ENCODE data around the gene EPHX1.

Gene EPHX1

DNA sequence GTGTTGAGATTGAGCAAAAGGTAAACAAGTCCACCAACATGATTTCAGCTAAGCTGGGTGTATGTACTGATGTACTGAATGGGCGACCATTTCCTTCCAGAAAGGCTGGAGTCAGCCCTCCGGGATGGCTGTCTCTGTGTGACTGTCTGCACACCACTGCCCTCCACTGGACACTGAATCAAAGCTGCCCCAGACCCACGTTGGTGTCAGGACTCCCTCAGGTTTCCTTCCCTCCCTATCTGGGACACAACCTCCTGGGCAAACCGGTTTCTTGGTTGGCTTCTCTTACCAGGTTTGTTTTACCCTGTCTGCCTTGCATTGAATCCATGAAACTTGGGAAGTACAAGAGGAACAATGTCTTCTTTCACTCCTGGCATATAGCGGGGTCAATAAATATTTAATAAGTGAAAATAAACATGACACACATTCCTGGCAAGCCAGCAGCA, 37.6 kb upstream of the EPHX1 start:
- TF ChIP-seq, protein P1, sequence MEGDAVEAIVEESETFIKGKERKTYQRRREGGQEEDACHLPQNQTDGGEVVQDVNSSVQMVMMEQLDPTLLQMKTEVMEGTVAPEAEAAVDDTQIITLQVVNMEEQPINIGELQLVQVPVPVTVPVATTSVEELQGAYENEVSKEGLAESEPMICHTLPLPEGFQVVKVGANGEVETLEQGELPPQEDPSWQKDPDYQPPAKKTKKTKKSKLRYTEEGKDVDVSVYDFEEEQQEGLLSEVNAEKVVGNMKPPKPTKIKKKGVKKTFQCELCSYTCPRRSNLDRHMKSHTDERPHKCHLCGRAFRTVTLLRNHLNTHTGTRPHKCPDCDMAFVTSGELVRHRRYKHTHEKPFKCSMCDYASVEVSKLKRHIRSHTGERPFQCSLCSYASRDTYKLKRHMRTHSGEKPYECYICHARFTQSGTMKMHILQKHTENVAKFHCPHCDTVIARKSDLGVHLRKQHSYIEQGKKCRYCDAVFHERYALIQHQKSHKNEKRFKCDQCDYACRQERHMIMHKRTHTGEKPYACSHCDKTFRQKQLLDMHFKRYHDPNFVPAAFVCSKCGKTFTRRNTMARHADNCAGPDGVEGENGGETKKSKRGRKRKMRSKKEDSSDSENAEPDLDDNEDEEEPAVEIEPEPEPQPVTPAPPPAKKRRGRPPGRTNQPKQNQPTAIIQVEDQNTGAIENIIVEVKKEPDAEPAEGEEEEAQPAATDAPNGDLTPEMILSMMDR (IDR thresholded peaks at IDR 0.05; ENCODE audit: insufficient read depth, missing control alignments): peak; percentile 99
- FAIRE-seq: peak; percentile 91

GRCh38 chr1:225772848-225773247, 37.1 kb upstream of the EPHX1 start:
- no peak for DNase-seq (ENCODE audit: insufficient read length, low spot score)
- no peak for FAIRE-seq
- TF ChIP-seq, protein P1 (IDR thresholded peaks at IDR 0.05; ENCODE audit: insufficient read depth, missing control alignments): no peak

More for the DNA sequence above, 37.6 kb upstream of the EPHX1 start:
- peak; percentile 65 for DNase-seq (ENCODE audit: insufficient read length, low spot score)

- TF ChIP-seq, protein P1 (IDR thresholded peaks at IDR 0.05; ENCODE audit: insufficient read depth, missing control alignments): no peak
- FAIRE-seq (no peak), DNase-seq (ENCODE audit: insufficient read length, low spot score) (no peak)
Measured at GRCh38 chr1:225774281-225775147, 35.4 kb upstream of the EPHX1 start.

GRCh38 chr1:225776294-225776693, 33.6 kb upstream of the EPHX1 start:
- DNase-seq (ENCODE audit: insufficient read length, low spot score): no peak
- FAIRE-seq: no peak
- TF ChIP-seq, protein P1 (IDR thresholded peaks at IDR 0.05; ENCODE audit: insufficient read depth, missing control alignments): no peak

DNA sequence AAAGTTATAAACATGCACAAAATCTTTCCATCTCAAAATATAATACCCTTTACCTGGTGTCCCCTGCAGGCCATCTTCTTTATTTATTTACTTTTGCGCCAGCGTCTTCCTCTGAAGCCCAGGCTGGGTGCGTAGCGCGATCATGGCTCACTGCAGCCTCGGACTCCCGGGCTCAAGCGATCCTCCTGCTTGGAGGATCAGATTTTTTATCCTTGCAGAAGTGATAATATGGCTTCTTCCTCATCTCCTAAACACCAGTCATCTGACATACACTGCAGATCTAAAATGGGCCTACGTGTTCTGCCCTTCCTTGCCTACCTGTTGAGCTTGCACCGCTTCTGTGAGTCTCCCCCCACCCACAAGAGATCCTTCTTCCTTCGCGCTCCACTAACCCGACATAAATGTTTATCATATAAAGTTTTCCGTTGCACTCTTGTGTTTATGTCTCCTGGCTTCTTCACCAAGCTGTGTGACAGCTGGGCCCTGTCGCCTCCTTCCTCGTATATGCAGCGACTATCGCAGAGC, 32.8 kb upstream of the EPHX1 start:
- no peak for FAIRE-seq
- no peak for DNase-seq (ENCODE audit: insufficient read length, low spot score)
- TF ChIP-seq, protein P1 (IDR thresholded peaks at IDR 0.05; ENCODE audit: insufficient read depth, missing control alignments): no peak

DNA sequence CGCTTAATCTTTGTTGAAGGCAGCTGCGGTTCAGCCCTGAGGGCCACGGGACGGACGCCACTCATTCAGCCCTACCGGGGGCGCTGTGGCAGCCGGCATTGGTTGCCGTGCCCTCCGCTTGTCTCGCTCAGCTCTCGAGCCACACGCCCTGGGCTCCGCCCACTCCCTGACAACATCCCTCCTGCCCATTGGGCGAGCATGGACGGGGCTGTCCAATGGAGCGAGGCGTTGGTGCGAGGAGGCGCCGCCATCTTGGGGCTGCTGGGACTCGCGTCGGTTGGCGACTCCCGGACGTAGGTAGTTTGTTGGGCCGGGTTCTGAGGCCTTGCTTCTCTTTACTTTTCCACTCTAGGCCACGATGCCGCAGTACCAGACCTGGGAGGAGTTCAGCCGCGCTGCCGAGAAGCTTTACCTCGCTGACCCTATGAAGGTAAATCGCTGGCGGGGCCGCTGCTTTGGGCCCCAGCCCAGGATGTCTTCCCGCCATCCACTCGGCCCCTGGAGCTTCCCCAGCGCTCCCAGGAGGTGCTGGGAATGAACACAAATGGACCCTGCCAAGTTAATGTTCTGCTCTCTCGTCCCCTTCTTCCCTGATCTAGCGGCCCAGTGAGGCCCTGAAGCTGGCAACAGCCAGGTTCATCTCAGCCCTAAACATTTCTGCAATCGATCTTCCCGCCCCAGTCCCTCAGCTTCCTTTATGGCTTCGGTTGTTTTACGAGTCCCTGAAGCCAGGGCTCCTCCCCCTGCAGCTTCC, 32.2 kb upstream of the EPHX1 start, which contains the start of gene SRP9:
TSS of gene SRP9 (plus strand) at position 244 of the 754 bp plus-strand sequence. CDS start at position 359, 115 bp downstream.
- TF ChIP-seq, protein P1 (IDR thresholded peaks at IDR 0.05; ENCODE audit: insufficient read depth, missing control alignments): peak; percentile 97
- peak; percentile 94 for FAIRE-seq
- no peak for DNase-seq (ENCODE audit: insufficient read length, low spot score)
